Measurements from ENCODE around the gene NCOR1.
"Not testable (repeated sequence)": the region's sequence is repeated elsewhere in the genome, so short reads cannot be mapped to it uniquely, and the experiment has no call there.

Gene NCOR1

DNA sequence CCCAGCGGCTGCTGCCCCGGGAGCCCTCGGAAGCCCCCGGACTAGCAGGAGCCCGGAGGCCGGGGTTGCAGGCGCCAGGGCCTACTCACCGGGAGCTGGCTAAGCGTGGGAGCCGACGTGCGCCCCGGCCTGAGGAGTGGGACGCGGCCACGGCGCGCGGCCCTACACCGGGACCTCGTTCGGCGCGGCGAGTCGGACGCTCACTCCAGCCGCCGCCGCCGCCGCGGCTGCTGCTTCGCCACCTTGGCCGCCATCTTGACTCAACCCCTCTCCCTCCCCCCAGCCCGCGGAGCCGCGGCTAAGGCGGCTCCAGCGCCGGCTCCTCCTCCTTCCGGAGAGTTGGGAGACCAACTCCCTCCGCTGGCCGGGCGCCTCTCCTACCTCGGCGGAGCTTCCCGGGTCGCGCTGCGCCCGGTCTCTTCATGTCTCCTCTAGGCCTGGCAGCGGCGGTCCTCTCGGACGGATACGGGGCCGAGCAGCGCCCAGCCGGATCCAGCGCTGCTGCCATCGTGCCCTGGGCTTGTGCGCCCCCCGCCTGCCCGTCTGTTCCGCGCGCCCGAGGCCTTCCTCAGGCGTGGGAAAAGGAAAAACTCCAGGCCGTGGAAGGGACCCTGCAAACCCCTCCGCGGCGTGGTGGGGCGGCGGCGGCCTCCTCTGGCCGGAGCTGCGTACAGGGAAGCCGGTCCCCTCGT is at the start of gene NCOR1:
Gene NCOR1, minus strand, starts transcription at position 262 of the 692 bp plus-strand sequence. CDS start 20,965 bp downstream, outside the sequence.
- DNase-seq = peak; percentile 70

DNA sequence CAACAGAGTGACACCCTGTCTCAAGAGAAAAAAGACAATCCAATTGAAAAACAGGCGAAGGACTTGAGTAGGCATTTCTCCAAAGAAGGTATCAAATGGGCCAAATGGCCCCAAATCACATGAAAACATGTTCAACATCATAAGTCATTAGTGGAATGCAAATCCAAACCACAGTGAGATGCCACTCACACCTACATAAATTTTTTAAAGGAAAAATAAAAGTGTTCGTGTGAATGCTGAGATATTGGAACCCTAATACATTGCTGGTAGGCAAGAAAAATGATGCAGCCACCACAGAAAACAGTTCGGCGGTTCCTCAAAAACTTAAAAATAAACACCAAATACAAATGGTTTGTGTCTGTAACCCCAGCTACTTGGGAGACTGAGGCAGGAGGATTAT is 46.9 kb upstream of the NCOR1 start:
- no peak for DNase-seq

DNA sequence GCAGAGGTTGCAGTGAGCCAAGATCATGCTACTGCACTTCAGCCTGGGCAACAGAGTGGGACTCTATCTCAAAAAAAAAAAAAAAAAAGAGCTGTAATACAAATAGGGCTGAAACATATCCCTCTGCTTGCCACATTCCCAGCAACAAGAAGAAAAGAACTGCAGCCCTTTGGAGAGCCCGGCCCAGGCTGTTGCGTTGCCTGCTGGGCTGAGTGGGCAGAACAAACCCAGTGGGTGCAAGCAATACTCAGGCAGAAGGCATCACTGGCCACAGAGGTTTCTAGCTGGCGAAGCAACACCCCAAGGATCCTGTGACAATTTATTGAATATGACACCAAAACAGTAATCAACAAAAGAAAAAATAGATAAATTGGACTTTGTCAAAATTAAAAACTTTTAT is 45.7 kb upstream of the NCOR1 start:
- no peak for DNase-seq

DNA sequence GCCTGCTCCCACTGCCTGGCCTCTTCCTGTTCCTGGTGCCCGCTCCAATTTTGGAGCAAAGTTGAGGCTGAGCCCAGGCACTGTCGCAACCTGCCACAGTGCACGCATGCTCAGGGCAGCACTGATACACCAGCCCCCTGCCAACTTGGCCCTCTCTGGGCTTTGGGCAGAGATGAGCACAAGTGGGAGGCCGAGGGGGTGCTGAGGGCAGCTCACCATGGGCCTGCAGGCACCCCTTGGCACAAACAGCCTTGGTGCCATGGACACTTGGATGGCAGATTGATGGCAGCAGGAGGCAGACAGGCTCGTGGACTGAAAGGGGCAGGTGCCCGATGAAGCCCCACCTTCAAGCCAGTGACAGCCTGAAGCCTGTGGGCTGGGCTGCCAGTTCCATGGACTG is 44.6 kb upstream of the NCOR1 start:
- no peak for DNase-seq

DNA sequence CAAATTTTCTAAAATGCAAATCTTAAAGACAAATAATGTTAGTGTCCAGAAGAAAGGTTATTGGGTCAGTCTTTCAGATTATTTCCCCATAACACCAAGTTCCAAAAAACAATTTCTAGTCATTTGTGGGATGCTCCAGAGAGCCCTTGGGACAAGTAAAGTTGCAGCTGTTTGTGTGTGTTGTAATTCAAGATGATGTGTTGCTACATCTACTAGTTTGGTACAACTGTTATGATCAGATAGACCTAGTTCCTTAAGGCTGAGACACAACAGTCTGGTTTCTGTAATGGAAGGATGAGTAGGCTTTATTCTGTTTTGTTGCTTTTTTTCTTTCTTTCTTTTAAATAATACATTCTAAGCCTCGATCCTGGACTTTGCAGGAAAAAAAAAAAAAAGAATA is 43.6 kb upstream of the NCOR1 start:
- DNase-seq = no peak

DNA sequence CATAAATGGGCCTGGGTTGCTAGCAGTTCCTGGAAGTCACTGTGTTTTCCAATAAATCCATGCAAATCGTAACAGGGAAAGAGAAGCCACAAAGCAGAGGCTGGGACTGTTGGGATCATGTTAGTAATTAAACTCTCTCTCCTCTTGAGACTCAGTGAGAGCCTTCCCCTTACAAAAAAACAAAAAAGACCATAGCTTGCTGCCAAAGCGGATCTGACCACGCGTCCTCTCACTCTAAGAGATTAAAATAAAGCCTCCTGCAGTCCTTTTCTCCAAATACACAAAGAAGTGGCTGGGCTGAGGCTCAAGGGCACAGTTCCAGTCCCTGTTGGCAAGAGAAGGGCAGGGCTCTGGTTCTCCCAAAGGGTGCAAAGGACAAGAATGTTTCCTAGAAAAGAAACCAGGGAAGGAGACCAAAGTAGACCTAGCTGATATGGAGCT is 40.2 kb upstream of the NCOR1 start:
- no peak for DNase-seq

DNA sequence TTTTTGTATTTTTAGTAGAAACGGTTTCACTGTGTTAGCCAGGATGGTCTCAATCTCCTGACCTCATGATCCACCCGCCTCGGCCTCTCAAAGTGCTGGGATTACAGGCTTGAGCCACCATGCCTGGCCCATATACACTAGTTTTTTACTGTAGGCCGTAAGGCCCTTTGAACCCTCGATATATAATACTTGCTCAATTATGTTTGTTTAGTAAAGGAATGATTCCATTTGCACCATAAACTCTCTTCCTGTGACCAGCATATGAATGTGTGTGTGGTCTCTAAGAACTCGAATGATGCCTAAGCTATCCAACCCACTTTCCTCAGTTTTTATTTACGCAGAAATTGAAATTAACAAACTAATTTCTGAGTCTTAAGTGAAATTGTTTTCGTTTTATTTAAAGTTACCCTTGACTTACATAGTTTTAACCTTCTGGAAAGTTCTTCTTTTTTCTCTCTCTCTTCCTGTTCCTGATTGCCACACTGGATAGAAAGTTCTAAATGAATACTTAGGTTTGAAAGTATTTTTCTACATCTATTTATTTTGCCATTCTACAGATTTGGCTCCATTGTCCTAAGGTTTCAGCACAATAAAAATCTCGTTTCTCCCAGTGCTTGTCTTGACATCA is 39.6 kb upstream of the NCOR1 start:
- no peak for DNase-seq

DNA sequence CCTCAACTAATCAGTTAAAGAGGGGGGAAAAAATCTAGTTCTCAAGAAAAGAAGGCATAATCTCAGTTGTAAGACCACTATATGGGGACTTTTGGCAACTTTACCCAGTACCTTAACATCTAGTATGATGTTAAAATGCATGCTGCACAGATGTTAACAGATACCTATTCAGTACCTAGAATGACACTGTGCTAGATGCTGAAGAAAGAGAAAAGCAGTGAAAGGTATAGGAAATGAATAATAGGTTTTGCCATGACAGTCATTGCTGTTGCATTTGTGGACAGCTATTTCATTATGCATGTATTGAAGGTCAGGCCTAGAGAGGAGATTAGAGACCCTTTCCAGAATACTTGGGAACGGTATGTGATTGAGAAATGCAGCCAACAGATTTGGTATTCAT is 36.2 kb upstream of the NCOR1 start:
- DNase-seq = no peak

DNA sequence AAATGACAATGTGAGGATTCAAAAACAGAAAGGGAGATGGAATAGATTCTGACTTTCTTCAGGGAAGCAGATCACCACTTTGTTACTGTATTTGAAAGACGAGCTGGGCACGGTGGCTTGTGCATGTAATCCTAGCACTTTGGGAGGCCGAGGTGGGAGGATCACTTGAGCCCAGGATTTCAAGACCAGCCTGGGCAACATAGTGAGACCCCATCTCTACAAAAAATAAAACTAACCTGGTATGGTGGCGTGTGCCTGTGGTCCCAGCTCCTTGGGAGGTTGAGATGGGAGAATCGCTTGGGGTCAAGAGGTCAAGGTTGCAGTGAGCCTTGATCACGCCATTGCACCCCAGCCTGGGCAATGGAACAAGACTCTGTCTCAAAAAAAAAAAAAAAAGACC is 35.7 kb upstream of the NCOR1 start:
- no peak for DNase-seq

DNA sequence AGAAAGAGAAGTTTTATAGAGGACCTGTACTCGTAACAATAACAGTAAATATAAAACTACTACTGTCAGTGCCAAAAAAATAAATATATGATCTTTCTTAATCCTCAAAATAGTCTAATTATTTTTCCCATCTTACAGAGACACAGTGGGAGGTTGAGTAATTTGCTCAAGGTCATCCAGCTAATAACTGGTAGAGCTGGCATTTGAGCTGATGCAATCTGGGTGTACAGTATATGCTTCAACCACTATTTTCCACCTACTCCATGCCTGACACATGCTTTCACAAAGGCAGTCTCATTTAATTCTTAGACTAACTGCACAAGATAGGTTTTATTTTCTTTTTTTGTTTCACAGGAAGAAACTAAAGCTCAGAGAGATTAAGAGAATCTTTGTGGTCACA is 35.3 kb upstream of the NCOR1 start:
- DNase-seq = no peak

DNA sequence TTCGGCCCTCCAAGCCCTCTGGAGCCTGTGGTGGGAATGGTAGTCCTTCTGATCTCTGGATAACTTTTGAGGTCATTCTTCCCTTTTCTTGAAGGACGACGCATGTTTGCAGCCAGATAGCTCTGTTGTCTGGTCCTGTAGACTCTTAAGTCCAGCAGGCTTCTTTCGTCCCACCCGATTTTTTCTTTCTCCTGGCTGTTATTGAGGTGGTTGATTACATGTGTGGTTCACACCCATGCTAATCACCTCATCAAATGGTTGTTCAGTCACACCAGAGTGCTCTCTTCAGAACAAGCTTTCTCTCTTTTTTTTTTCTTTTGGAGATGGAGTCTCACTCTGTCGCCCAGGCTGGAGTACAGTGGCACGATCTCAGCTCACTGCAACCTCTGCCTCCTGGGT is 32.3 kb upstream of the NCOR1 start:
- DNase-seq = no peak

DNA sequence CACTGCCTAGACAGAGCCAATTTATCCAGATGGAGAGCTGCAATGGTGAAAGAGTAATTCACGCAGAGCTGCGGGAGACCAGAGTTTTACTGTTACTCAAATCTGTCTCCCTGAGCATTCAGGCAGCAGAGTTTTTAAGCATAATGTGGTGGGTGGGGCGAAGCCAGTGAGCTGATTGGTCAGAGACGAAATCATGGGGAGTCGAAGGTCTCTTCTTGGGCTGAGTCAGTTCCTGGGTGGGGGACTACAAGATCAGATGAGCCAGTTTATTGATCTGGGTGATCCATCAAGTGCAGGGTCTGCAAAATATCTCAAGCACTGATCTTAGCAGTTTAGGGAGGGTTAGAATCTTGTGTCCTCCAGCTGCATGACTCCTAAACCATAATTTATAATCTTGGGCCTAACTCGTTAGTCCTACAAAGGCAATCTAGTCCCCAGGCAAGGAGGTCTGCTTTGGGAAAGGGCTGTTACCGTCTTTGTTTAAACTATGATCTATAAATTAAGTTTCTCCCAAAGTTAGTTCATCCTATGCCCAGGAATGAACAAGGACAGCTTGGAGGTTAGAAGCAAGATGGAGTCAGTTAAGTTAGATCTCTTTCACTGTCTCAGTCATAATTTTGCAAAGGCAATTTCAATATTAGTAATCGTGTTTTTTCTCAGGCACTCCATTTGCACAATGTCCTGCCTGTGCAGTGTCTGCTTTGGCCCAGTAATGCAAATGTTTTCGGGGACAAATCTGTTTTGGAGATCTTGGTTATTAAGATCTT is 28.6 kb upstream of the NCOR1 start:
- DNase-seq = no peak

DNA sequence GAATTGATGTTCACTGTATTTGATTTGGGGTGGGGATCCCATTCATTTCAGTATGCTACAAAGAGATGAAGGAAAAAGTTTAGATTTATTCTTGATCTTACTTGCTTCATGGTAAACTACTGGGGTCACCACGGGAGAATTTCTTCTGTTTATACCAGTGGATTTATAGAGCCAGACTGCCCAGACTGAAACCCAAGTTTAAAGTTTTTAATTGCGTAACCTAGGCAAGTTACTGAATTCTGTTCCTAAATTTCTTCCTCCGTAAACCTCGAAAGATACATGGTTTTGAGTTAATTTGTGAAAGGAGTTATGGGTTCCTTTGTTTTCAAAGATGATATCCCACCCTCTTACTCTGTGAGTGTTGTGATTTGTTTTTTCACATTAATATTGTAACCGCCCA is 28.1 kb upstream of the NCOR1 start:
- DNase-seq = no peak

DNA sequence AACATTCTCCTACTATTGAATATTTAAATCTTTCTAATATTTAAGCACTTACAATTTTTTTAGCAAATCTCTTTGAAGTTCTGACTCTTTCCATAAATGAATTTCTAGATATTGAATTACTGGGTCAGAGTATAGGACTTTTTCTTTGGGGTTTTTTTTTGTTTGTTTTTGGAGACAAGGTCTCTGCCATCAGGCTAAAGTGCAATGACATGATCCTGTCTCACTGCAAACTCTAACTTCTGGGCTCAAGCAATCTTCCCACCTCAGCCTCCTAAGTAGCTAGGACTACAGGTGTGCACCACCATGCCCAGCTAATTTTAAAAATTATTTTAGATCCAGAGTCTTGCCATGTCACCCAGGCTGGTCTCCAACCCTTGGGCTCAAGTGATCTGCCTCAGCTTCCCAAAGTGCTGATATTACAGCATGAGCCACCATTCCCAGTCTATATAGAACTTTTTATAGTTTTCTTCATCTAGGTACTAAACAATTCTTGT is 26.6 kb upstream of the NCOR1 start:
- no peak for DNase-seq

DNA sequence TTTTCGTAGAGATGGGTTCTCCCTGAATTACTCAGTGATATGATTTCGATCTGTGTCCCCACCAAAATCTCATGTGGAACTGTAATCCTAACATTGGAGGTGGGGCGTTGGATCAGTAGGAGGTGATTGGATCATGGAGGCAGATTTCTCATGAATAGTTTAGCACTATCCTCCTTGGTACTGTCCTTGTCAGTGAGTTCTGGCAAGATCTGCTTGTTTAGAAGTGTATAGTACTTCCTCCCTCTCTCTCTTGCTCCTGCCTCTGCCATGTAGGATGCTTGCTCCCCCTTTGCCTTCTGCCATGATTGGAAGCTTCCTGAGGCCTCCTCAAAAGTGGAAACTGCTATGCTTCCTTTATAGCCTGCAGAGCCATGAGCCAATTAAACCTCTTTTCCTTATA is 24.6 kb upstream of the NCOR1 start:
- DNase-seq = no peak

DNA sequence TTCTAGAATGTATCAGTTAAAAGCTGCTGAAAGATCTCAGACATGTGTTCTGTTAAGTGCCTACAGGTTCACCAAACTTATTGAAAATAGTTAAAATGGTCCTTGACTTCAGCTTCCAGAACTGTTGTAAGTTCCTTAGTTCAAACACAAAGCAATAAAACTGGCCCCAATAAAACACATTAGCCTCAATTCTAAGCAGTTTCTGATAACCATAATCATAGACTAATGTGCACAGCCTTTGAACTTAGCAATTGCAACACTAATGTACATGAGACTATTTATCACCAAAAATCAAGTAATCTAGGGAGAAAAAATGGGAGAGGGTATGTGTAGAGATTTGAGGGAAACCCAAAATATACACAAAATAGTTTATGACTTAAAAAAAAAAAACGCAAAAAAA is 17.1 kb upstream of the NCOR1 start:
- DNase-seq = no peak

DNA sequence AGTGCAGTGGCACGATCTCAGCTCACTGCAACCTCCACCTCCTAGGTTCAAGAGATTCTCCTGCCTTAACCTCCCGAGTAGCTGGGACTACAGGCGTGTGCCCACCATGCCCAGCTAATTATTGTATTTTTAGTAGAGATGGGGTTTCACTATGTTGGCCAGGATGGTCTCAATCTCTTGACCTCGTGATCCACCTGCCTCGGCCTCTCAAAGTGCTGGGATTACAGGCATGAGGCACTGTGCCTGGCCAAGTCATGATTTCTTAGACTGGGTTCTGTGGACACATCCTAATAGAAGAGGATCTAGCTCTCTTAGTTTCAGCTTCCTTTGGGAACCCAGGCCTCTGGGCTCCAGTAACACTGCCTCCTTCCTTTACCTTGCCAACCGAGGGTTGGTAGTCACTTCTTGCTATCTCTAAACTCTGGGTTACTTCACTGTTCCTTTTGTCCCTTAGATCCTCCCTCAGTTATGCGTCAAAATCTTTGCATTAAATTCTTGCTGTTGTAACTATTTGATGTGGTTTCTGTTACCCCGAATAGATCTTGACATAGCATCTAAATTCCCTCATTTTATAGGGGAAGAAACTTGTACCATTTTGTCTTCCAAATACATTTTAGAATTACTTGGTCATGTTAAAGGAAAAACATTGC is 14.7 kb upstream of the NCOR1 start:
- DNase-seq = not testable (repeated sequence)

DNA sequence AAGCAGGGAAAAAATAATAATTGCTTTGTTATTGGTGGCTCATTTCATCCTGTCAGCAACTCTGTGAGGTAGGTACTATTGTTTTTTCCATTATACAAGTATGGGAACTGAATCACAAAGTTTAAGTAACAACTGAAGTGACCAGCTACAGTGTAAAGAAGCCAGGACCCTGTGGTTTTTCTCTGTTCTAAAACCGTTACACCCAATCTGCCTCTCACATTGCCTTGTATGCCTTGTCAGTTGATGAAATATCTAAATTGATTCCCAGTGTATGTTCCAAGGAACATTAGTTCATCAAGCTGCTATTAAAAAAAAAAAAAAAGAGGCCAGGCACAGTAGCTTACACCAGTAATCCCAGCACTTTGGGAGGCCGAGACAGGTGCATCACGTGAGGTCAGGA is 7.1 kb upstream of the NCOR1 start:
- DNase-seq = no peak

DNA sequence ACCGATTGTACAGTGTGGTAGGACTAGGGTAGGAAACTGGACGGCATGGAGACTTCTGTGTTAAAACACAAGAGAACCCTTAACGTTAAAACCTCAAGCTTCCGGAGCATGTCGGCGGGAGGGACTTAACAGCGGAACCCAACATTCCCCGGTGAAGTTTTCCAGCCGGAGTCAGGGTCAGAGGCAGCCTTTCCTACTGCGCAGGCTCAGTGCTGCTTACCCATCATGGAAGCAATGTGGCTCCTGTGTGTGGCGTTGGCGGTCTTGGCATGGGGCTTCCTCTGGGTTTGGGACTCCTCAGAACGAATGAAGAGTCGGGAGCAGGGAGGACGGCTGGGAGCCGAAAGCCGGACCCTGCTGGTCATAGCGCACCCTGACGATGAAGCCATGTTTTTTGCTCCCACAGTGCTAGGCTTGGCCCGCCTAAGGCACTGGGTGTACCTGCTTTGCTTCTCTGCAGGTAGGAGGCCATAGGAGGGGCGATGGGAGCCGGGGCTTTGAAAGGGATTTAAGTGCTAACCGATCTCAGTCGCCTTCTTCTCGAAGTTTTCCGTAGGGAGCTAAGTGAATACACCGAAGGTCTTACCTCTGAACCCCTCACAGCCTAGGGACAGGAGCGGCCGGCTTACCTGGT is 1.8 kb upstream of the NCOR1 start, which contains the start of gene PIGL:
Gene PIGL, plus strand, starts transcription at position 209 of the 634 bp plus-strand sequence. Its CDS starts 17 bp downstream, at position 226.
- peak; percentile 76 for DNase-seq

DNA sequence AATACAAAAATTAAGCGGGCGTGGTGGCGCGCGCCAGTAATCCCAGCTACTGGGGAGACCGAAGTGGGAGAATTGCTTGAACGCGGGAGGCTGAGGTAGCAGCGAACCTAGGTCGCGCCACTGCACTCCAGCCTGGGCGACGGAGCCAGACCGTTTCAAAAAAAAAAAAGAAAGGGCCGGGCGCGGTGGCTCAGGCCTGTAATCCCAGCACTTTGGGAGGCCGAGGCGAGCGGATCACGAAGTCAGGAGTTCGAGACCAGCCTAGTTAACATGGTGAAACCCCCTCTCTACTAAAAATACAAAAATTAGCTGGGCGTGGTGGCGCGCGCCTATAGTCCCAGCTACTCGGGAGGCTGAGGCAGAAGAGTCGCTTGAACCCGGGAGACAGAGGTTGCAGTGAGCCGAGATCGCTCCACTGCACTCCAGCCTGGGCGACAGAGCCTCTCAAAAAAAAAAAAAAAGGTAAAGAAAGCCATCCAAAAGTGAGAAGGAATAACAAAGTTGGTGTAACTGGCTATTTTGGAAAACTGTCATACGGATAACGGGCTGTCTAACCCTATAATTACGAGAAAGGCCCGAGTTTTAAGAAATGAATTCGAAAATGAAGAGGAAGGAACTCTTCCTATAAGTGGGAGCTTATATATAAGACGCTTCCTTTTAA is 1.1 kb upstream of the NCOR1 start:
- not testable (repeated sequence) for DNase-seq

DNA sequence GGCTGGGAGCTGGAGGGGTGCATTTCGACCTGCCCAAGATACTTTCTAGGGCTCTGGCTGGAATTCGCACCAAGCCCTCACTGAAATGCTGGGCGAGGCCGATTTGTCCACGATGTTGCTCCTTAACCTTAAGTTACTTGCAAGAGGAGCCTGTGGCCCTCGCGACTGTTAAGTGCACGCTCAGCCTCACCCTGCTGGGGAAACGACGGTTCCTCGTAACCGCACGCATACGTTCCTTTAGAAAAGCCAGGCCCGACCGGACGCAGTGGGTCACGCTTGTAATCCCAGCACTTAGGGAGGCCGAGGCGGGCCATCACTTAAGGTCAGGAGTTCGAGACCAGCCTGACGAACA is 607 bp upstream of the NCOR1 start:
- DNase-seq = no peak

DNA sequence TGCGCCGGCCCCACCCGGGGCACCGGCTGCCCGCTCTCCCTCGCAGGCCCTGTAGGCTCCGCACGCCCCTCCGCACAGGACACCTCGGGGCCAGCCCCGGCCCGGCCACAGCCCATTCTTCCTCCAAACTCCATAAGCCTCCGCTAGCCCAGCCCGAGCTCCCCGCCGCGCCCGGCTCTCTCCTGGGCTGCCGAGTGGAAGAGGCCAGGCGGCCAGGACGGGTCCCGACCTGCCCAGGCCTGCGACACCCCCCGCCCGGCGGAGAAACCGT is 397 bp downstream of the NCOR1 start:
- no peak for DNase-seq
